AG09319 (cell line): ENCODE measurements around the gene KRTAP10-3.

Source experiments
- DNase-seq: peaks from one replicate; pipeline ENCODE4 v3.0.0-alpha.2; 2010; ENCODE audit warnings: low read depth; ENCODE audit errors: extremely low read depth
- CTCF ChIP-seq: IDR thresholded peaks from 2 replicates; pipeline ENCODE4 v1.5.1; 2011; ENCODE audit warnings: low read depth, mild to moderate bottlenecking, inconsistent platforms, low read length, moderate library complexity

KRTAP10-3 gene

GRCh38 chr21:44510508-44511218, 47.9 kb downstream of the KRTAP10-3 start:
- TF ChIP-seq CTCF: peak; percentile 52
- no peak for DNase-seq

GRCh38 chr21:44510109-44510507, 48.5 kb downstream of the KRTAP10-3 start:
- DNase-seq: no peak
- no peak for TF ChIP-seq CTCF

- no peak for DNase-seq
- TF ChIP-seq CTCF: no peak
Observed at GRCh38 chr21:44509539-44509938, 49.1 kb downstream of the KRTAP10-3 start.

GRCh38 chr21:44508711-44509445, 49.7 kb downstream of the KRTAP10-3 start:
- no peak for TF ChIP-seq CTCF
- no peak for DNase-seq

- TF ChIP-seq CTCF: no peak
- DNase-seq: no peak
Observed at GRCh38 chr21:44508426-44508710, 50.2 kb downstream of the KRTAP10-3 start.
